HCT116 (cell line): ENCODE data around the gene MAPRE2. TPM values are rescaled to one million over a fixed set of nuclear protein-coding genes. Genes with fewer than 3 reads are reported as not detected.

Source experiments
- ATAC-seq: fragments of 200-7000 bp; cut with Tn5 transposase; 2 replicates; pipeline ENCODE4 v1.9.1; 2020; ENCODE audit warnings: mild to moderate bottlenecking, moderate library complexity
- BruUV-seq: library from RNA; stranded (reverse); fragments of 400-500 nt; replicated peaks from 2 replicates; lab custom pipeline; 2021; lab: Mats Ljungman, UMichigan
- CTCF ChIA-PET: fragments of 300-600 bp; sonication (Branson Sonifier 250); formaldehyde crosslinking; loops from one replicate; lab custom pipeline; 2021; ENCODE audit warnings: antibody characterized with exemption; lab: Charles Lee
- POLR2A ChIA-PET: fragments of 300-600, 350-600 bp; sonication (Branson Sonifier 250); formaldehyde crosslinking; loops from one replicate; lab custom pipeline; 2021; ENCODE audit warnings: antibody characterized with exemption; lab: Charles Lee
- RAD21 ChIA-PET, 2 experiments: fragments of 300-600 bp; sonication (Branson Sonifier 250); formaldehyde crosslinking; loops; one replicate each; lab custom pipeline; 2023; ENCODE audit warnings: low total read pairs in 2 of 2; ENCODE audit not compliant: uncharacterized antibody in 2 of 2, unreplicated experiment in 2 of 2, low non-redundant PET in 1 of 2; lab: Charles Lee
- DNase-seq: peaks from one replicate; pipeline ENCODE4 v3.0.0-alpha.2; 2010; ENCODE audit warnings: low read depth, low spot score
- H2AFZ ChIP-seq: fragments of 200-600 bp; shearing (Covaris generic), sonication (generic); 2 replicates; pipeline ENCODE4 v1.6.1; 2017; ENCODE audit warnings: low read depth, mixed run types, mixed read lengths, antibody characterized with exemption, low read length; ENCODE audit not compliant: poor library complexity, severe bottlenecking
- H3K27ac ChIP-seq: 2 replicates; pipeline ENCODE4 v1.5.1; 2012; ENCODE audit warnings: low read depth, low read length
- H3K27me3 ChIP-seq: fragments of 200-600 bp; sonication (generic); 2 replicates; pipeline ENCODE4 v1.6.1; 2016; ENCODE audit warnings: mixed run types, low read length, mixed read lengths; ENCODE audit not compliant: insufficient read depth
- H3K36me3 ChIP-seq, 2 experiments: fragments of 200-500 bp in 1 of 2; fragments of 200-600 bp in 1 of 2; sonication (Bioruptor generic) in 1 of 2; sonication (generic) in 1 of 2; 2 replicates each; pipeline versions ENCODE4 v1.5.1 to v1.6.1; 2014 to 2016; ENCODE audit warnings: low read length in 2 of 2, inconsistent platforms in 1 of 2, mixed read lengths in 1 of 2, mixed run types in 1 of 2; ENCODE audit not compliant: insufficient read depth in 2 of 2, control insufficient read depth in 1 of 2
- H3K4me1 ChIP-seq, 2 experiments: fragments of 200-600 bp in 1 of 2; sonication (generic) in 1 of 2; 2 replicates each; pipeline versions ENCODE4 v1.5.1 to v1.6.1; 2012 to 2017; ENCODE audit warnings: low read length in 2 of 2, inconsistent platforms in 1 of 2, mild to moderate bottlenecking in 1 of 2, mixed read lengths in 1 of 2, mixed run types in 1 of 2, moderate library complexity in 1 of 2; ENCODE audit not compliant: insufficient read depth in 2 of 2, control insufficient read depth in 1 of 2
- H3K4me2 ChIP-seq: fragments of 200-600 bp; sonication (generic); 2 replicates; pipeline ENCODE4 v1.6.1; 2017; ENCODE audit warnings: mixed run types, low read length, mixed read lengths
- H3K4me3 ChIP-seq, 2 experiments: fragments of 200-600 bp in 1 of 2; sonication (generic) in 1 of 2; replicated peaks in 1 of 2; 2 replicates each; pipeline ENCODE4 v1.5.1; 2011 to 2016; ENCODE audit warnings: low read length in 2 of 2, control low read depth in 1 of 2, low read depth in 1 of 2, mild to moderate bottlenecking in 1 of 2, mixed read lengths in 1 of 2, mixed run types in 1 of 2
- H3K79me2 ChIP-seq: fragments of 200-600 bp; sonication (generic); 2 replicates; pipeline ENCODE4 v1.6.1; 2017; ENCODE audit warnings: mild to moderate bottlenecking, mixed run types, low read length, moderate library complexity, mixed read lengths; ENCODE audit not compliant: insufficient read depth
- H3K9ac ChIP-seq: fragments of 200-600 bp; sonication (generic); 2 replicates; pipeline ENCODE4 v1.6.1; 2016; ENCODE audit warnings: low read length, mixed read lengths
- H3K9me2 ChIP-seq: fragments of 200-600 bp; sonication (generic), shearing (Covaris generic); 2 replicates; pipeline ENCODE4 v1.6.1; 2017; ENCODE audit warnings: mixed run types, mild to moderate bottlenecking, moderate library complexity; ENCODE audit not compliant: insufficient read depth
- H3K9me3 ChIP-seq, 2 experiments: fragments of 200-500 bp in 1 of 2; fragments of 200-600 bp in 1 of 2; sonication (Bioruptor generic) in 1 of 2; sonication (generic) in 1 of 2; 2 replicates each; pipeline ENCODE4 v1.6.1; 2014 to 2017; ENCODE audit warnings: low read length in 2 of 2, mixed read lengths in 2 of 2, inconsistent platforms in 1 of 2, low read depth in 1 of 2, mild to moderate bottlenecking in 1 of 2, mixed run types in 1 of 2, moderate library complexity in 1 of 2; ENCODE audit not compliant: control insufficient read depth in 1 of 2, insufficient read depth in 1 of 2
- H4K20me1 ChIP-seq: fragments of 200-600 bp; sonication (generic), shearing (Covaris generic); 2 replicates; pipeline ENCODE4 v1.6.1; 2017; ENCODE audit warnings: mixed run types, mild to moderate bottlenecking, moderate library complexity; ENCODE audit not compliant: insufficient read depth
- ATF3 ChIP-seq: IDR thresholded peaks from 2 replicates; pipeline ENCODE4 v1.6.1; 2012
- CBX3 ChIP-seq: IDR thresholded peaks from 2 replicates; pipeline ENCODE4 v1.6.1; 2012; ENCODE audit warnings: low read depth
- CEBPB ChIP-seq: IDR thresholded peaks from 2 replicates; pipeline ENCODE4 v1.6.1; 2012; ENCODE audit warnings: low read depth
- EGR1 ChIP-seq: IDR thresholded peaks from 2 replicates; pipeline ENCODE4 v1.6.1; 2012; ENCODE audit warnings: low read depth
- FOSL1 ChIP-seq: IDR thresholded peaks from 2 replicates; pipeline ENCODE4 v1.6.1; 2012; ENCODE audit warnings: low read depth
- JUND ChIP-seq: IDR thresholded peaks from 2 replicates; pipeline ENCODE4 v1.6.1; 2012
- MAX ChIP-seq: IDR thresholded peaks from 2 replicates; pipeline ENCODE4 v1.6.1; 2012
- POLR2A ChIP-seq: IDR thresholded peaks from 2 replicates; pipeline ENCODE4 v1.7.0; 2011; ENCODE audit warnings: borderline replicate concordance; ENCODE audit not compliant: insufficient read depth, insufficient read length; ENCODE audit errors: extremely low read depth
- POLR2AphosphoS5 ChIP-seq: IDR thresholded peaks from 2 replicates; pipeline ENCODE4 v1.6.1; 2011; ENCODE audit warnings: mild to moderate bottlenecking, low read depth, low read length, moderate library complexity
- REST ChIP-seq: IDR thresholded peaks from 2 replicates; pipeline ENCODE4 v1.6.1; 2012; ENCODE audit warnings: low read depth
- SIN3A ChIP-seq: IDR thresholded peaks from 2 replicates; pipeline ENCODE4 v1.6.1; 2012; ENCODE audit warnings: low read depth
- SP1 ChIP-seq: IDR thresholded peaks from 2 replicates; pipeline ENCODE4 v1.6.1; 2012; ENCODE audit warnings: low read depth
- SRF ChIP-seq: IDR thresholded peaks from 2 replicates; pipeline ENCODE4 v1.6.1; 2012; ENCODE audit warnings: low read depth
- YY1 ChIP-seq: IDR thresholded peaks from 2 replicates; pipeline ENCODE4 v1.6.1; 2011; ENCODE audit warnings: low read length, low read depth, moderate library complexity, mild to moderate bottlenecking; ENCODE audit not compliant: insufficient replicate concordance; ENCODE audit errors: extremely low read depth
- ZNF274 ChIP-seq: fragments of 200-500 bp; sonication (Bioruptor generic); IDR thresholded peaks from 2 replicates; pipeline ENCODE4 v1.6.1; 2014; ENCODE audit warnings: mild to moderate bottlenecking, low read depth, low read length, inconsistent platforms
- intact Hi-C: fragments of 100-400 bp; cut with micrococcal nuclease; formaldehyde crosslinking; loops from 2 replicates; pipeline ENCODE4 v1.10.0; 2022
- total RNA-seq: library from RNA; stranded (reverse); gene quantifications from one replicate; pipeline ENCODE4 v1.2.1, GENCODE V29; 2021; ENCODE audit not compliant: unreplicated experiment

The MAPRE2 gene
- total RNA-seq, 1 experiment from 2014 or later: 17.2 TPM

GRCh38 chr18:35189510-35189909, 148.3 kb downstream of the MAPRE2 start:
- ChIA-PET RAD21 (no interaction called here), POLR2A (no interaction called here), CTCF (no interaction called here)
- no peak overlapping the region for H3K4me3 ChIP-seq
- H3K4me1 ChIP-seq: no peaks in the 10 kb centered on the region
- no peaks in the 10 kb centered on the region for H3K79me2 ChIP-seq
- TF ChIP-seq POLR2AphosphoS5: no peak
- TF ChIP-seq SP1: no peak
- no peak for TF ChIP-seq ZNF274
- no peak for TF ChIP-seq CEBPB
- no peak for TF ChIP-seq SRF
- no peak for TF ChIP-seq CBX3
- TF ChIP-seq JUND: no peak
- no peak for TF ChIP-seq YY1
- TF ChIP-seq ATF3: no peak
- TF ChIP-seq FOSL1: no peak
- TF ChIP-seq SIN3A: no peak
- TF ChIP-seq POLR2A: no peak
- TF ChIP-seq EGR1: no peak
- no peak for TF ChIP-seq REST
- no peak for TF ChIP-seq MAX
- H3K27me3 ChIP-seq: no peaks in the 10 kb centered on the region
- DNase-seq (no peak), ATAC-seq (no peak)
- no peaks in the 10 kb centered on the region for H3K9me2 ChIP-seq
- H3K9me3 ChIP-seq: no peaks in the 10 kb centered on the region
- no peak overlapping the region for H2AFZ ChIP-seq
- no TSS peak for BruUV-seq
- no peak overlapping the region for H3K9ac ChIP-seq
- H3K4me2 ChIP-seq: no peak overlapping the region
- H3K36me3 ChIP-seq: no peaks in the 10 kb centered on the region
- intact Hi-C loops: no loop called here
- no peaks in the 10 kb centered on the region for H4K20me1 ChIP-seq
- H3K27ac ChIP-seq: no peak overlapping the region
